Endodermal cell (in vitro differentiated cells): ENCODE measurements around the gene MYCBP2. TPM values are rescaled to one million over a fixed set of nuclear protein-coding genes. Genes with fewer than 3 reads are reported as not detected.

Source experiments
- DNase-seq: peaks from one replicate; pipeline ENCODE4 v3.0.0-alpha.2; 2017
- H3K27ac ChIP-seq: 2 replicates; pipeline ENCODE4 v1.5.1; 2013; ENCODE audit warnings: mild to moderate bottlenecking, low read depth, low read length, moderate library complexity
- H3K27me3 ChIP-seq: 2 replicates; pipeline ENCODE4 v1.6.1; 2013; ENCODE audit warnings: mild to moderate bottlenecking, low read length, moderate library complexity; ENCODE audit not compliant: insufficient read depth, control insufficient read depth, poor library complexity, severe bottlenecking
- H3K36me3 ChIP-seq: 2 replicates; pipeline ENCODE4 v1.7.0; 2013; ENCODE audit warnings: mild to moderate bottlenecking, low read length, moderate library complexity; ENCODE audit not compliant: control insufficient read depth, insufficient read depth
- H3K4me1 ChIP-seq: one replicate; pipeline ENCODE4 v1.7.0; 2013; ENCODE audit warnings: low read length; ENCODE audit not compliant: control insufficient read depth, insufficient read depth
- H3K4me3 ChIP-seq: 2 replicates; pipeline ENCODE4 v1.5.1; 2013; ENCODE audit warnings: mild to moderate bottlenecking, low read length, moderate library complexity
- H3K9ac ChIP-seq: 2 replicates; pipeline ENCODE4 v1.6.1; 2013; ENCODE audit warnings: mild to moderate bottlenecking, low read length, moderate library complexity; ENCODE audit not compliant: poor library complexity, severe bottlenecking; ENCODE audit errors: extremely low read depth
- H3K9me3 ChIP-seq: 2 replicates; pipeline ENCODE4 v1.6.1; 2013; ENCODE audit warnings: mild to moderate bottlenecking, low read length, moderate library complexity; ENCODE audit not compliant: control insufficient read depth
- H3K27ac Mint-ChIP-seq: 2 replicates; pipeline ENCODE4 v1.8.0; 2020; ENCODE audit warnings: mixed read lengths
- H3K27me3 Mint-ChIP-seq: 2 replicates; pipeline ENCODE4 v1.8.0; 2021; ENCODE audit warnings: mild to moderate bottlenecking, mixed read lengths; ENCODE audit not compliant: insufficient read depth
- H3K36me3 Mint-ChIP-seq: 2 replicates; pipeline ENCODE4 v1.8.0; 2020; ENCODE audit warnings: low read depth, mixed read lengths
- H3K4me1 Mint-ChIP-seq: 2 replicates; pipeline ENCODE4 v1.8.0; 2020; ENCODE audit warnings: mixed read lengths
- H3K4me3 Mint-ChIP-seq: 2 replicates; pipeline ENCODE4 v1.8.0; 2020; ENCODE audit warnings: mild to moderate bottlenecking, moderate library complexity, mixed read lengths
- H3K9me3 Mint-ChIP-seq: 2 replicates; pipeline ENCODE4 v1.8.0; 2020; ENCODE audit warnings: mild to moderate bottlenecking, mixed read lengths
- CTCF ChIP-seq: fragments of 200-600 bp; sonication (generic); conservative IDR thresholded peaks from 2 replicates; pipeline ENCODE4 v1.5.0; 2021; ENCODE audit warnings: antibody characterized with exemption, mild to moderate bottlenecking
- WGBS, 2 experiments: methylation state at CpG; one replicate each; pipeline versions ENCODE4 v1.1.5 to v1.1.7; 2013; ENCODE audit warnings: missing lambda C conversion rate in 2 of 2, mixed read lengths in 1 of 2; ENCODE audit not compliant: insufficient coverage in 1 of 2, insufficient read length in 1 of 2; 5-methylcytosine and 5-hydroxymethylcytosine counted together
- total RNA-seq, 2 donors: library from RNA; stranded (reverse); fragmentation: NEBNext Ultra II Directional in 1 of 2; extraction: Animal tissue kit (Norgen Biotek cat#: 25700) in 1 of 2; gene quantifications; 2 replicates in 1 of 2; 3 replicates in 1 of 2; pipeline ENCODE4 v1.2.1, GENCODE V29; 2021

The MYCBP2 gene
- total RNA-seq, 2 donors from 2014 or later: 32.5 to 32.9 TPM

GRCh38 chr13:77310579-77311279 lies 16.2 kb downstream of the MYCBP2 start:
- H3K4me1 ChIP-seq: no peaks in the 10 kb centered on the region
- no peak overlapping the region for H3K4me3 ChIP-seq
- no peaks in the 10 kb centered on the region for H3K9me3 ChIP-seq
- H3K27me3 Mint-ChIP-seq: no peaks in the 10 kb centered on the region
- DNase-seq: no peak
- no peak for TF ChIP-seq CTCF
- no peaks in the 10 kb centered on the region for H3K27me3 ChIP-seq
- peak overlapping the region; percentile 28 for H3K27ac Mint-ChIP-seq
- no peaks in the 10 kb centered on the region for H3K9me3 Mint-ChIP-seq
- H3K9ac ChIP-seq: no peak overlapping the region
- H3K27ac ChIP-seq: no peak overlapping the region
- H3K36me3 Mint-ChIP-seq: no peaks in the 10 kb centered on the region
- WGBS, 2 experiments: 87 to 90% methylated on average over 3 of the region's 3 CpGs
- peaks cover 28% of the 10 kb centered on the region for H3K4me1 Mint-ChIP-seq
- H3K36me3 ChIP-seq: no peaks in the 10 kb centered on the region
- no peak overlapping the region for H3K4me3 Mint-ChIP-seq

- DNase-seq: no peak
- no peaks in the 10 kb centered on the region for H3K27me3 ChIP-seq
- H3K9ac ChIP-seq: no peak overlapping the region
- Mint-ChIP-seq H3K27me3 (no peaks in the 10 kb centered on the region), H3K27ac (no peak overlapping the region), H3K9me3 (peaks cover under 1% of the 10 kb centered on the region), H3K36me3 (peaks cover under 1% of the 10 kb centered on the region), H3K4me1 (peaks cover 28% of the 10 kb centered on the region), H3K4me3 (no peak overlapping the region)
- WGBS, 2 experiments: 86 to 100% methylated on average over 1 to 2 of the region's 2 CpGs
- H3K27ac ChIP-seq: no peak overlapping the region
- H3K4me3 ChIP-seq: no peak overlapping the region
- no peaks in the 10 kb centered on the region for H3K36me3 ChIP-seq
- no peak for TF ChIP-seq CTCF
- no peaks in the 10 kb centered on the region for H3K9me3 ChIP-seq
- no peaks in the 10 kb centered on the region for H3K4me1 ChIP-seq
These were observed 16.7 kb downstream of the MYCBP2 start for GRCh38 chr13:77310161-77310560.

- DNase-seq: no peak
- TF ChIP-seq CTCF: no peak
- Histone ChIP-seq H3K4me3 (no peak overlapping the region), H3K36me3 (no peaks in the 10 kb centered on the region), H3K9me3 (no peaks in the 10 kb centered on the region), H3K27me3 (no peaks in the 10 kb centered on the region), H3K4me1 (no peaks in the 10 kb centered on the region), H3K9ac (no peak overlapping the region), H3K27ac (no peak overlapping the region)
- no peak overlapping the region for H3K4me3 Mint-ChIP-seq
- WGBS, 2 experiments: 98% methylated on average over 2 of the region's 2 CpGs; no CpG with 5 or more reads in 1 of the 2 experiments
- peaks cover 28% of the 10 kb centered on the region for H3K4me1 Mint-ChIP-seq
- H3K27ac Mint-ChIP-seq: no peak overlapping the region
- peaks cover 3% of the 10 kb centered on the region for H3K36me3 Mint-ChIP-seq
- H3K27me3 Mint-ChIP-seq: no peaks in the 10 kb centered on the region
- H3K9me3 Mint-ChIP-seq: peaks cover 2% of the 10 kb centered on the region
These were observed 17.6 kb downstream of the MYCBP2 start for GRCh38 chr13:77309254-77309653.
